Liver (tissue), 9 donors: Measurements from ENCODE around the gene PLA2G4B. TPM values are rescaled to one million over a fixed set of nuclear protein-coding genes. Genes with fewer than 3 reads are reported as not detected.

Experiments
- DNase-seq: peaks from one replicate; pipeline ENCODE4 v3.0.0-alpha.2; 2017; ENCODE audit warnings: low spot score
- H3K27ac ChIP-seq, 2 donors: one replicate each; pipeline ENCODE4 v1.7.0; 2013; ENCODE audit warnings: inconsistent platforms in 2 of 2, low read length in 2 of 2, control low read depth in 1 of 2, low read depth in 1 of 2, mild to moderate bottlenecking in 1 of 2
- H3K27me3 ChIP-seq, 4 donors: one replicate each; pipeline versions ENCODE4 v1.6.1 to v1.7.0; 2013; ENCODE audit warnings: low read length in 3 of 4, inconsistent platforms in 1 of 4, mild to moderate bottlenecking in 1 of 4, moderate library complexity in 1 of 4; ENCODE audit not compliant: control insufficient read depth in 4 of 4, insufficient read depth in 4 of 4
- H3K36me3 ChIP-seq, 4 donors: one replicate each; pipeline versions ENCODE4 v1.6.1 to v1.7.0; 2013; ENCODE audit warnings: low read length in 3 of 4, mild to moderate bottlenecking in 3 of 4, low read depth in 1 of 4, moderate library complexity in 1 of 4; ENCODE audit not compliant: control insufficient read depth in 4 of 4, insufficient read depth in 3 of 4
- H3K4me1 ChIP-seq, 4 donors: one replicate each; pipeline versions ENCODE4 v1.6.1 to v1.7.0; 2013; ENCODE audit warnings: low read length in 3 of 4, mild to moderate bottlenecking in 3 of 4, moderate library complexity in 1 of 4; ENCODE audit not compliant: control insufficient read depth in 4 of 4, insufficient read depth in 4 of 4
- H3K4me3 ChIP-seq, 3 donors: one replicate each; pipeline versions ENCODE4 v1.6.1 to v1.7.0; 2013; ENCODE audit warnings: low read length in 3 of 3, control low read depth in 1 of 3, low read depth in 1 of 3, mild to moderate bottlenecking in 1 of 3
- H3K9ac ChIP-seq, 2 donors: one replicate each; pipeline ENCODE4 v1.7.0; 2013; ENCODE audit warnings: low read length in 2 of 2, mild to moderate bottlenecking in 2 of 2, moderate library complexity in 2 of 2, control low read depth in 1 of 2, low read depth in 1 of 2
- H3K9me3 ChIP-seq, 4 donors: one replicate each; pipeline versions ENCODE4 v1.6.1 to v1.7.0; 2013; ENCODE audit warnings: low read length in 3 of 4; ENCODE audit not compliant: control insufficient read depth in 4 of 4
- EGR1 ChIP-seq, 2 donors: IDR thresholded peaks; 2 replicates each; pipeline ENCODE4 v1.6.1; 2016 to 2018; ENCODE audit warnings: antibody characterized with exemption in 2 of 2, low read depth in 2 of 2
- FOXA1 ChIP-seq: IDR thresholded peaks from 2 replicates; pipeline ENCODE4 v1.6.1; 2016; ENCODE audit warnings: antibody characterized with exemption
- FOXA2 ChIP-seq: IDR thresholded peaks from 2 replicates; pipeline ENCODE4 v1.6.1; 2016; ENCODE audit warnings: antibody characterized with exemption
- GABPA ChIP-seq, 2 donors: IDR thresholded peaks in 1 of 2; conservative IDR thresholded peaks in 1 of 2; 2 replicates each; pipeline ENCODE4 v1.6.1; 2016; ENCODE audit warnings: antibody characterized with exemption in 2 of 2, mild to moderate bottlenecking in 1 of 2, moderate library complexity in 1 of 2
- HNF4A ChIP-seq, 2 donors: conservative IDR thresholded peaks; 2 replicates each; pipeline ENCODE4 v1.6.1; 2016; ENCODE audit warnings: antibody characterized with exemption in 2 of 2, mild to moderate bottlenecking in 2 of 2
- HNF4G ChIP-seq: IDR thresholded peaks from 2 replicates; pipeline ENCODE4 v1.6.1; 2016; ENCODE audit warnings: antibody characterized with exemption
- JUND ChIP-seq, 2 donors: IDR thresholded peaks; 2 replicates each; pipeline ENCODE4 v1.6.1; 2016; ENCODE audit warnings: antibody characterized with exemption in 2 of 2
- NR2F2 ChIP-seq: IDR thresholded peaks from 2 replicates; pipeline ENCODE4 v1.6.1; 2016; ENCODE audit warnings: antibody characterized with exemption
- RAD21 ChIP-seq, 2 donors: IDR thresholded peaks; 2 replicates each; pipeline ENCODE4 v1.6.1; 2016; ENCODE audit warnings: antibody characterized with exemption in 2 of 2, mild to moderate bottlenecking in 2 of 2
- RXRA ChIP-seq, 2 donors: IDR thresholded peaks; 2 replicates each; pipeline ENCODE4 v1.6.1; 2017 to 2018; ENCODE audit warnings: antibody characterized with exemption in 2 of 2, mild to moderate bottlenecking in 1 of 2
- SP1 ChIP-seq: IDR thresholded peaks from 2 replicates; pipeline ENCODE4 v1.6.1; 2018; ENCODE audit warnings: antibody characterized with exemption, mild to moderate bottlenecking
- TAF1 ChIP-seq: conservative IDR thresholded peaks from 2 replicates; pipeline ENCODE4 v1.6.1; 2016; ENCODE audit warnings: antibody characterized with exemption, mild to moderate bottlenecking
- YY1 ChIP-seq: IDR thresholded peaks from 2 replicates; pipeline ENCODE4 v1.6.1; 2016; ENCODE audit warnings: antibody characterized with exemption, mild to moderate bottlenecking
- WGBS: extraction: QIAGEN DNeasy Blood & Tissue Kit; methylation state at CpG from one replicate; pipeline ENCODE4 v1.1.7; 2013; 5-methylcytosine and 5-hydroxymethylcytosine counted together
- polyA plus RNA-seq, 2 donors: library from polyadenylated mRNA; stranded (reverse) in 1 of 2; unstranded in 1 of 2; fragments of 200-250 nt in 1 of 2; fragments of >200 nt in 1 of 2; fragmentation: Nextera tagmentation in 1 of 2; extraction: Ambion mirVana in 1 of 2; gene quantifications; one replicate each; pipeline versions ENCODE4 v1.2.1 to v1.2.3, GENCODE V29; 2013 to 2015
- total RNA-seq, 2 donors: library from RNA; depleted of rRNA; stranded (reverse); fragments of >200 nt; gene quantifications; one replicate each; pipeline ENCODE4 v1.2.3, GENCODE V29; 2014
- TF ChIP-seq, protein P1 (sequence below): fragments of 150-350 bp; IDR thresholded peaks from 2 replicates; pipeline ENCODE4 v1.5.1; 2017; ENCODE audit warnings: improper control_type of control experiment, low read depth, low read length; ENCODE audit not compliant: missing input control
- TF ChIP-seq, protein P2 (sequence below): IDR thresholded peaks from 2 replicates; pipeline ENCODE4 v1.6.1; 2016; ENCODE audit warnings: antibody characterized with exemption
- TF ChIP-seq, protein P3 (sequence below): IDR thresholded peaks from 2 replicates; pipeline ENCODE4 v1.6.1; 2016; ENCODE audit warnings: antibody characterized with exemption
- TF ChIP-seq, protein P4 (sequence below): IDR thresholded peaks from 2 replicates; pipeline ENCODE4 v1.6.1; 2016; ENCODE audit warnings: antibody characterized with exemption
- TF ChIP-seq, protein P5 (sequence below): IDR thresholded peaks from 2 replicates; pipeline ENCODE4 v1.6.1; 2016; ENCODE audit warnings: antibody characterized with exemption, mild to moderate bottlenecking
- donor health status: healthy.
- donor health status: healthy.
- donor health status: healthy.
- donor health status: healthy.
- donor health status: healthy.

Gene PLA2G4B
- total and polyA plus RNA-seq, 4 donors: 0.33 to 3.6 (median 2.3) TPM

DNA sequence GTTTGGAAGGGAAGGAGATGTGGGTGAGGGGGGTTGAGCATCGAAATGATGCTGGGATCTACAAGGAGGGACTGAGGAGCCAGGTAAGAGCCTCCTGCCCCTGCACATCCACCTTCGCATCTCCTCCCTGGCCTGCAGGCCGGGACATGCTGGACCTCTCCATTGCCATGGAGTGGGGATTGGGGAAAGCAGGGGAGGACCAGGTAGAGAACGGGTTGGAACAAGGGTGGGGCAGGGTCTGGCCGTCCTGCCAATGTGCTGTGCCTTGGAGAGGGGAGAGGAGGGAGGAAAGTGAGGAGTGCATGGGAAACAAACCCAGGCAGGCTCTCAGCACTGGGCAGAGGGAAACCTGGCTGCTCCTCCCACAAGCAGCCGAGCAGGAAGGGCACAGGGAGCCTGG, 10.6 kb downstream of the PLA2G4B start:
- Histone ChIP-seq H3K4me3 (no peak overlapping the region), H3K9me3 (no peaks in the 10 kb centered on the region), H3K27me3 (no peaks in the 10 kb centered on the region), H3K4me1 (no peaks in the 10 kb centered on the region), H3K36me3 (peaks cover 8 to 45% (median 22%) of the 10 kb centered on the region in 4 donors), H3K9ac (no peak overlapping the region), H3K27ac (no peak overlapping the region)
- 91% methylated on average over 6 of the region's 6 CpGs for WGBS
- TF ChIP-seq HNF4A (conservative IDR thresholded peaks at IDR 0.05): no peak
- no peak for TF ChIP-seq FOXA2
- TF ChIP-seq, protein P1, sequence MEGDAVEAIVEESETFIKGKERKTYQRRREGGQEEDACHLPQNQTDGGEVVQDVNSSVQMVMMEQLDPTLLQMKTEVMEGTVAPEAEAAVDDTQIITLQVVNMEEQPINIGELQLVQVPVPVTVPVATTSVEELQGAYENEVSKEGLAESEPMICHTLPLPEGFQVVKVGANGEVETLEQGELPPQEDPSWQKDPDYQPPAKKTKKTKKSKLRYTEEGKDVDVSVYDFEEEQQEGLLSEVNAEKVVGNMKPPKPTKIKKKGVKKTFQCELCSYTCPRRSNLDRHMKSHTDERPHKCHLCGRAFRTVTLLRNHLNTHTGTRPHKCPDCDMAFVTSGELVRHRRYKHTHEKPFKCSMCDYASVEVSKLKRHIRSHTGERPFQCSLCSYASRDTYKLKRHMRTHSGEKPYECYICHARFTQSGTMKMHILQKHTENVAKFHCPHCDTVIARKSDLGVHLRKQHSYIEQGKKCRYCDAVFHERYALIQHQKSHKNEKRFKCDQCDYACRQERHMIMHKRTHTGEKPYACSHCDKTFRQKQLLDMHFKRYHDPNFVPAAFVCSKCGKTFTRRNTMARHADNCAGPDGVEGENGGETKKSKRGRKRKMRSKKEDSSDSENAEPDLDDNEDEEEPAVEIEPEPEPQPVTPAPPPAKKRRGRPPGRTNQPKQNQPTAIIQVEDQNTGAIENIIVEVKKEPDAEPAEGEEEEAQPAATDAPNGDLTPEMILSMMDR: no peak
- TF ChIP-seq NR2F2: no peak
- TF ChIP-seq TAF1: no peak
- TF ChIP-seq GABPA (IDR thresholded peaks at IDR 0.05 in 1 of 2, conservative IDR thresholded peaks at IDR 0.05 in 1 of 2): no peak
- TF ChIP-seq EGR1 (IDR thresholded peaks at IDR 0.05; ENCODE audit: low read depth in 2 of 2): no peak
- TF ChIP-seq FOXA1: no peak
- TF ChIP-seq, protein P2, sequence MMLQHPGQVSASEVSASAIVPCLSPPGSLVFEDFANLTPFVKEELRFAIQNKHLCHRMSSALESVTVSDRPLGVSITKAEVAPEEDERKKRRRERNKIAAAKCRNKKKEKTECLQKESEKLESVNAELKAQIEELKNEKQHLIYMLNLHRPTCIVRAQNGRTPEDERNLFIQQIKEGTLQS: no peak
- TF ChIP-seq, protein P3, sequence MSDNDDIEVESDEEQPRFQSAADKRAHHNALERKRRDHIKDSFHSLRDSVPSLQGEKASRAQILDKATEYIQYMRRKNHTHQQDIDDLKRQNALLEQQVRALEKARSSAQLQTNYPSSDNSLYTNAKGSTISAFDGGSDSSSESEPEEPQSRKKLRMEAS: no peak
- TF ChIP-seq JUND (IDR thresholded peaks at IDR 0.05): no peak
- TF ChIP-seq RAD21 (IDR thresholded peaks at IDR 0.05): no peak
- TF ChIP-seq YY1: no peak
- TF ChIP-seq HNF4G: no peak
- no peak for DNase-seq

DNA sequence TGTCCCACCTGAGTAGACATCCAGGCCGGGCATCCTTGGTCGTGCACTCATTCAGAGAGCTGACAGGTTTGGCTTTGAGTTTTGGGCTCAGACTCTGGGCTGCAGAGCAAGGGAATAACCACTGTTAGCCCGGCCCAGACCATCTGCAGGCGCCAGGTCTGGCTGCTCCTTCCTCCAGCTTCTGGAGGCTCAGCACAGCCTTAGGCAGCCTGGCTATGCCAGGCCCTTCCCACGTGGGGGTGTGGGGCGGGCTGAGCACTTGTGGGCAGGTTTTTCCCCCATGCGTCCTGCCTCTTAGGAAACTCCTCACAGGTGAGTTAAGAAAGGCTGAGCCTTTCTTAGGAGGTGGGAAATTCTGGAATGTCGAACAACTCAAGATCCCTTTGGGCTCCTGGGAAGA, 11.2 kb downstream of the PLA2G4B start:
- no peaks in the 10 kb centered on the region for H3K27me3 ChIP-seq
- 84% methylated on average over 8 of the region's 8 CpGs for WGBS
- DNase-seq: no peak

More for the DNA sequence above, 11.2 kb downstream of the PLA2G4B start:
- Histone ChIP-seq H3K9ac (no peak overlapping the region), H3K4me3 (no peak overlapping the region), H3K36me3 (peaks cover 8 to 41% (median 22%) of the 10 kb centered on the region in 4 donors), H3K9me3 (no peaks in the 10 kb centered on the region), H3K27ac (no peak overlapping the region), H3K4me1 (no peaks in the 10 kb centered on the region)
- TF ChIP-seq HNF4G (no peak), TAF1 (no peak), GABPA (IDR thresholded peaks at IDR 0.05 in 1 of 2, conservative IDR thresholded peaks at IDR 0.05 in 1 of 2) (no peak), YY1 (no peak), FOXA1 (no peak), HNF4A (conservative IDR thresholded peaks at IDR 0.05) (no peak), RAD21 (IDR thresholded peaks at IDR 0.05) (no peak), SP1 (no peak), JUND (IDR thresholded peaks at IDR 0.05) (no peak), NR2F2 (no peak), FOXA2 (no peak), RXRA (IDR thresholded peaks at IDR 0.05) (no peak), EGR1 (IDR thresholded peaks at IDR 0.05; ENCODE audit: low read depth in 2 of 2) (no peak)
- TF ChIP-seq, protein P4, sequence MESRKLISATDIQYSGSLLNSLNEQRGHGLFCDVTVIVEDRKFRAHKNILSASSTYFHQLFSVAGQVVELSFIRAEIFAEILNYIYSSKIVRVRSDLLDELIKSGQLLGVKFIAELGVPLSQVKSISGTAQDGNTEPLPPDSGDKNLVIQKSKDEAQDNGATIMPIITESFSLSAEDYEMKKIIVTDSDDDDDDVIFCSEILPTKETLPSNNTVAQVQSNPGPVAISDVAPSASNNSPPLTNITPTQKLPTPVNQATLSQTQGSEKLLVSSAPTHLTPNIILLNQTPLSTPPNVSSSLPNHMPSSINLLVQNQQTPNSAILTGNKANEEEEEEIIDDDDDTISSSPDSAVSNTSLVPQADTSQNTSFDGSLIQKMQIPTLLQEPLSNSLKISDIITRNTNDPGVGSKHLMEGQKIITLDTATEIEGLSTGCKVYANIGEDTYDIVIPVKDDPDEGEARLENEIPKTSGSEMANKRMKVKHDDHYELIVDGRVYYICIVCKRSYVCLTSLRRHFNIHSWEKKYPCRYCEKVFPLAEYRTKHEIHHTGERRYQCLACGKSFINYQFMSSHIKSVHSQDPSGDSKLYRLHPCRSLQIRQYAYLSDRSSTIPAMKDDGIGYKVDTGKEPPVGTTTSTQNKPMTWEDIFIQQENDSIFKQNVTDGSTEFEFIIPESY: no peak
- TF ChIP-seq, protein P2: no peak
- TF ChIP-seq, protein P1: no peak
- TF ChIP-seq, protein P3: no peak
- TF ChIP-seq, protein P5, sequence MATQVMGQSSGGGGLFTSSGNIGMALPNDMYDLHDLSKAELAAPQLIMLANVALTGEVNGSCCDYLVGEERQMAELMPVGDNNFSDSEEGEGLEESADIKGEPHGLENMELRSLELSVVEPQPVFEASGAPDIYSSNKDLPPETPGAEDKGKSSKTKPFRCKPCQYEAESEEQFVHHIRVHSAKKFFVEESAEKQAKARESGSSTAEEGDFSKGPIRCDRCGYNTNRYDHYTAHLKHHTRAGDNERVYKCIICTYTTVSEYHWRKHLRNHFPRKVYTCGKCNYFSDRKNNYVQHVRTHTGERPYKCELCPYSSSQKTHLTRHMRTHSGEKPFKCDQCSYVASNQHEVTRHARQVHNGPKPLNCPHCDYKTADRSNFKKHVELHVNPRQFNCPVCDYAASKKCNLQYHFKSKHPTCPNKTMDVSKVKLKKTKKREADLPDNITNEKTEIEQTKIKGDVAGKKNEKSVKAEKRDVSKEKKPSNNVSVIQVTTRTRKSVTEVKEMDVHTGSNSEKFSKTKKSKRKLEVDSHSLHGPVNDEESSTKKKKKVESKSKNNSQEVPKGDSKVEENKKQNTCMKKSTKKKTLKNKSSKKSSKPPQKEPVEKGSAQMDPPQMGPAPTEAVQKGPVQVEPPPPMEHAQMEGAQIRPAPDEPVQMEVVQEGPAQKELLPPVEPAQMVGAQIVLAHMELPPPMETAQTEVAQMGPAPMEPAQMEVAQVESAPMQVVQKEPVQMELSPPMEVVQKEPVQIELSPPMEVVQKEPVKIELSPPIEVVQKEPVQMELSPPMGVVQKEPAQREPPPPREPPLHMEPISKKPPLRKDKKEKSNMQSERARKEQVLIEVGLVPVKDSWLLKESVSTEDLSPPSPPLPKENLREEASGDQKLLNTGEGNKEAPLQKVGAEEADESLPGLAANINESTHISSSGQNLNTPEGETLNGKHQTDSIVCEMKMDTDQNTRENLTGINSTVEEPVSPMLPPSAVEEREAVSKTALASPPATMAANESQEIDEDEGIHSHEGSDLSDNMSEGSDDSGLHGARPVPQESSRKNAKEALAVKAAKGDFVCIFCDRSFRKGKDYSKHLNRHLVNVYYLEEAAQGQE: no peak
